Measurements from ENCODE around the gene METTL2B. TPM values are rescaled to one million over a fixed set of nuclear protein-coding genes. Genes with fewer than 3 reads are reported as not detected.
A peak's percentile ranks its signal among the peaks of the same experiment; 100 is the strongest.
"Not testable (repeated sequence)": the region's sequence is repeated elsewhere in the genome, so short reads cannot be mapped to it uniquely, and the experiment has no call there.

The METTL2B gene
- total and polyA plus RNA-seq, 7 experiments from 2014 or later: 14.7 to 35.1 (median 25.9) TPM

- POLR2A ChIA-PET; intact Hi-C loops (cut with micrococcal nuclease): not testable (repeated sequence)
Observed at GRCh38 chr7:128515232-128515631, 38.7 kb downstream of the METTL2B start.

GRCh38 chr7:128517023-128517422, 40.5 kb downstream of the METTL2B start:
- DNase-seq; H3K27ac ChIP-seq (ENCODE audit: low read depth, low read length); H3K4me3 ChIP-seq (ENCODE audit: low read length); H3K4me1 Mint-ChIP-seq; H3K9me3 Mint-ChIP-seq; H3K27me3 Mint-ChIP-seq; intact Hi-C loops (cut with micrococcal nuclease); H3K9me3 ChIP-seq (ENCODE audit: control insufficient read depth in 2 of 3, low read length in 3 of 3); ATAC-seq; H3K27ac Mint-ChIP-seq; H3K36me3 Mint-ChIP-seq; CTCF ChIA-PET; H3K4me3 Mint-ChIP-seq; H3K27me3 ChIP-seq (ENCODE audit: control insufficient read depth in 2 of 2, insufficient read depth in 2 of 2, low read length in 2 of 2); H3K4me1 ChIP-seq (ENCODE audit: control insufficient read depth in 2 of 2, insufficient read depth in 2 of 2, low read length in 2 of 2); H3K36me3 ChIP-seq (ENCODE audit: control insufficient read depth in 2 of 3, insufficient read depth in 3 of 3, low read length in 3 of 3); POLR2A ChIA-PET: not testable (repeated sequence)

More at GRCh38 chr7:128515232-128515631, 38.7 kb downstream of the METTL2B start:
- H3K4me1 Mint-ChIP-seq; H3K4me3 ChIP-seq (ENCODE audit: low read length); H3K36me3 ChIP-seq (ENCODE audit: control insufficient read depth in 2 of 3, insufficient read depth in 3 of 3, low read length in 3 of 3); CTCF ChIA-PET; DNase-seq; H3K9me3 Mint-ChIP-seq; H3K27me3 Mint-ChIP-seq; H3K27ac ChIP-seq (ENCODE audit: low read depth, low read length); H3K27me3 ChIP-seq (ENCODE audit: control insufficient read depth in 2 of 2, insufficient read depth in 2 of 2, low read length in 2 of 2); H3K27ac Mint-ChIP-seq; ATAC-seq; H3K4me3 Mint-ChIP-seq; H3K36me3 Mint-ChIP-seq; H3K9me3 ChIP-seq (ENCODE audit: control insufficient read depth in 2 of 3, low read length in 3 of 3); H3K4me1 ChIP-seq (ENCODE audit: control insufficient read depth in 2 of 2, insufficient read depth in 2 of 2, low read length in 2 of 2): not testable (repeated sequence)

- Mint-ChIP-seq H3K27ac (peak overlapping the region in 8 of 9 donors; percentile 54 to 87 (median 79)), H3K4me1 (peaks cover 5 to 16% (median 11%) of the 10 kb centered on the region in 7 donors), H3K4me3 (peak overlapping the region in 1 of 10 donors; percentile 5)
- CTCF ChIA-PET; POLR2A ChIA-PET; H3K27me3 ChIP-seq (ENCODE audit: control insufficient read depth in 2 of 2, insufficient read depth in 2 of 2, low read length in 2 of 2); H3K27ac ChIP-seq (ENCODE audit: low read depth, low read length); intact Hi-C loops (cut with micrococcal nuclease); H3K36me3 ChIP-seq (ENCODE audit: control insufficient read depth in 2 of 3, insufficient read depth in 3 of 3, low read length in 3 of 3); H3K4me3 ChIP-seq (ENCODE audit: low read length); H3K9me3 ChIP-seq (ENCODE audit: control insufficient read depth in 2 of 3, low read length in 3 of 3); H3K4me1 ChIP-seq (ENCODE audit: control insufficient read depth in 2 of 2, insufficient read depth in 2 of 2, low read length in 2 of 2); H3K27me3 Mint-ChIP-seq; H3K9me3 Mint-ChIP-seq; H3K36me3 Mint-ChIP-seq: not testable (repeated sequence)
- ATAC-seq (peak; percentile 85), DNase-seq (peak; percentile 17 to 60 (median 50))
Observed at GRCh38 chr7:128523226-128523931, 46.8 kb downstream of the METTL2B start.

- peak overlapping the region in 1 of 9 donors; percentile 74 for H3K27ac Mint-ChIP-seq
- H3K4me3 Mint-ChIP-seq; DNase-seq; intact Hi-C loops (cut with micrococcal nuclease); H3K9me3 Mint-ChIP-seq; H3K9me3 ChIP-seq (ENCODE audit: control insufficient read depth in 2 of 3, low read length in 3 of 3); H3K4me1 ChIP-seq (ENCODE audit: control insufficient read depth in 2 of 2, insufficient read depth in 2 of 2, low read length in 2 of 2); H3K27me3 ChIP-seq (ENCODE audit: control insufficient read depth in 2 of 2, insufficient read depth in 2 of 2, low read length in 2 of 2); H3K36me3 ChIP-seq (ENCODE audit: control insufficient read depth in 2 of 3, insufficient read depth in 3 of 3, low read length in 3 of 3); H3K27ac ChIP-seq (ENCODE audit: low read depth, low read length); H3K4me3 ChIP-seq (ENCODE audit: low read length); ATAC-seq; CTCF ChIA-PET; H3K27me3 Mint-ChIP-seq; POLR2A ChIA-PET; H3K36me3 Mint-ChIP-seq: not testable (repeated sequence)
- H3K4me1 Mint-ChIP-seq: peaks cover 5 to 16% (median 11%) of the 10 kb centered on the region in 7 donors
Observed at GRCh38 chr7:128523932-128524524, 47.5 kb downstream of the METTL2B start.

GRCh38 chr7:128525584-128525983, 49.0 kb downstream of the METTL2B start:
- H3K9me3 ChIP-seq (ENCODE audit: control insufficient read depth in 2 of 3, low read length in 3 of 3); ATAC-seq; H3K36me3 Mint-ChIP-seq; H3K4me3 Mint-ChIP-seq; H3K27me3 Mint-ChIP-seq; H3K9me3 Mint-ChIP-seq; H3K27me3 ChIP-seq (ENCODE audit: control insufficient read depth in 2 of 2, insufficient read depth in 2 of 2, low read length in 2 of 2); H3K36me3 ChIP-seq (ENCODE audit: control insufficient read depth in 2 of 3, insufficient read depth in 3 of 3, low read length in 3 of 3); CTCF ChIA-PET; intact Hi-C loops (cut with micrococcal nuclease); H3K27ac ChIP-seq (ENCODE audit: low read depth, low read length); H3K4me3 ChIP-seq (ENCODE audit: low read length); H3K4me1 ChIP-seq (ENCODE audit: control insufficient read depth in 2 of 2, insufficient read depth in 2 of 2, low read length in 2 of 2); POLR2A ChIA-PET; DNase-seq: not testable (repeated sequence)
- H3K4me1 Mint-ChIP-seq: peaks cover 10 to 24% (median 17%) of the 10 kb centered on the region in 7 donors
- H3K27ac Mint-ChIP-seq: peak overlapping the region in 5 of 9 donors; percentile 25 to 63 (median 37)

GRCh38 chr7:128526062-128526466, 49.5 kb downstream of the METTL2B start:
- H3K4me1 ChIP-seq (ENCODE audit: control insufficient read depth in 2 of 2, insufficient read depth in 2 of 2, low read length in 2 of 2); CTCF ChIA-PET; H3K9me3 Mint-ChIP-seq; H3K36me3 Mint-ChIP-seq; H3K4me3 Mint-ChIP-seq; DNase-seq; ATAC-seq; POLR2A ChIA-PET; intact Hi-C loops (cut with micrococcal nuclease); H3K27me3 Mint-ChIP-seq; H3K27ac ChIP-seq (ENCODE audit: low read depth, low read length); H3K4me3 ChIP-seq (ENCODE audit: low read length); H3K27me3 ChIP-seq (ENCODE audit: control insufficient read depth in 2 of 2, insufficient read depth in 2 of 2, low read length in 2 of 2); H3K9me3 ChIP-seq (ENCODE audit: control insufficient read depth in 2 of 3, low read length in 3 of 3); H3K36me3 ChIP-seq (ENCODE audit: control insufficient read depth in 2 of 3, insufficient read depth in 3 of 3, low read length in 3 of 3): not testable (repeated sequence)
- H3K4me1 Mint-ChIP-seq: peaks cover 10 to 24% (median 17%) of the 10 kb centered on the region in 7 donors
- H3K27ac Mint-ChIP-seq: peak overlapping the region in 1 of 9 donors; percentile 37

GRCh38 chr7:128529191-128529590, 52.6 kb downstream of the METTL2B start:
- intact Hi-C loops (cut with micrococcal nuclease); H3K9me3 ChIP-seq (ENCODE audit: control insufficient read depth in 2 of 3, low read length in 3 of 3); H3K27ac ChIP-seq (ENCODE audit: low read depth, low read length); H3K36me3 Mint-ChIP-seq; H3K9me3 Mint-ChIP-seq; DNase-seq; H3K4me1 ChIP-seq (ENCODE audit: control insufficient read depth in 2 of 2, insufficient read depth in 2 of 2, low read length in 2 of 2); H3K4me3 ChIP-seq (ENCODE audit: low read length); H3K36me3 ChIP-seq (ENCODE audit: control insufficient read depth in 2 of 3, insufficient read depth in 3 of 3, low read length in 3 of 3); ATAC-seq; H3K27me3 ChIP-seq (ENCODE audit: control insufficient read depth in 2 of 2, insufficient read depth in 2 of 2, low read length in 2 of 2); H3K27me3 Mint-ChIP-seq: not testable (repeated sequence)
- peak overlapping the region in 4 of 10 donors; percentile 65 to 90 (median 85) for H3K4me3 Mint-ChIP-seq
- peak overlapping the region in 3 of 9 donors; percentile 8 to 90 (median 90) for H3K27ac Mint-ChIP-seq
- ChIA-PET POLR2A (interaction anchor here (0.6 kb wide), 2 partner anchors 22 to 1103 kb away, joined by 4 read pairs; no protein-coding TSS in a partner anchor), CTCF (interaction anchor here (0.6 kb wide), 1 partner anchor 184 kb away, joined by 3 read pairs; no protein-coding TSS in a partner anchor)
- H3K4me1 Mint-ChIP-seq: peaks cover 19 to 32% (median 28%) of the 10 kb centered on the region in 7 donors
